Neural progenitor cell (in vitro differentiated cells): ENCODE measurements around the gene ATP6V0D1. TPM values are rescaled to one million over a fixed set of nuclear protein-coding genes. Genes with fewer than 3 reads are reported as not detected.

ENCODE experiments used
- DNase-seq: peaks from one replicate; pipeline ENCODE4 v3.0.0-alpha.2; 2016; ENCODE audit warnings: low spot score
- H2AFZ ChIP-seq: fragments of 200-600 bp; sonication (generic); replicated peaks from 2 replicates; pipeline ENCODE4 v1.6.1; 2016; ENCODE audit warnings: antibody characterized with exemption
- H3F3A ChIP-seq: fragments of 200-600 bp; sonication (generic); 2 replicates; pipeline ENCODE4 v1.6.1; 2016; ENCODE audit warnings: antibody characterized with exemption, low read depth
- H3K27ac ChIP-seq: fragments of 200-600 bp; sonication (generic); 2 replicates; pipeline ENCODE4 v1.5.1; 2016; ENCODE audit warnings: mild to moderate bottlenecking
- H3K27me3 ChIP-seq: fragments of 200-600 bp; sonication (generic); 2 replicates; pipeline ENCODE4 v1.6.1; 2016; ENCODE audit warnings: mild to moderate bottlenecking, moderate library complexity
- H3K36me3 ChIP-seq: fragments of 200-600 bp; sonication (generic); 2 replicates; pipeline ENCODE4 v1.5.1; 2016
- H3K4me1 ChIP-seq: fragments of 200-600 bp; sonication (generic); 2 replicates; pipeline ENCODE4 v1.6.1; 2016; ENCODE audit warnings: mixed run types
- H3K4me2 ChIP-seq: fragments of 200-600 bp; sonication (generic); 2 replicates; pipeline ENCODE4 v1.6.1; 2016
- H3K4me3 ChIP-seq: fragments of 200-600 bp; sonication (generic); 2 replicates; pipeline ENCODE4 v1.5.1; 2016
- H3K79me2 ChIP-seq: fragments of 200-600 bp; sonication (generic); 2 replicates; pipeline ENCODE4 v1.6.1; 2016; ENCODE audit warnings: low read depth
- H3K9ac ChIP-seq: fragments of 200-600 bp; sonication (generic); 2 replicates; pipeline ENCODE4 v1.6.1; 2016
- H3K9me3 ChIP-seq: fragments of 200-600 bp; sonication (generic); 2 replicates; pipeline ENCODE4 v1.5.1; 2016; ENCODE audit warnings: low read depth
- H4K20me1 ChIP-seq: fragments of 200-600 bp; sonication (generic); 2 replicates; pipeline ENCODE4 v1.6.1; 2016; ENCODE audit warnings: low read depth
- H3K27ac Mint-ChIP-seq: 3 replicates; pipeline ENCODE4 v1.8.0; 2021; ENCODE audit warnings: mixed read lengths
- H3K27me3 Mint-ChIP-seq: 2 replicates; pipeline ENCODE4 v1.8.0; 2022; ENCODE audit warnings: low read depth, mild to moderate bottlenecking, inconsistent platforms, moderate library complexity, mixed read lengths; ENCODE audit not compliant: insufficient read depth
- H3K36me3 Mint-ChIP-seq: 3 replicates; pipeline ENCODE4 v1.8.0; 2021; ENCODE audit warnings: mixed read lengths
- H3K4me1 Mint-ChIP-seq: 3 replicates; pipeline ENCODE4 v1.8.0; 2021; ENCODE audit warnings: mixed read lengths
- H3K4me3 Mint-ChIP-seq: 3 replicates; pipeline ENCODE4 v1.8.0; 2021; ENCODE audit warnings: mild to moderate bottlenecking, moderate library complexity, mixed read lengths
- H3K9me3 Mint-ChIP-seq: 3 replicates; pipeline ENCODE4 v1.8.0; 2020; ENCODE audit warnings: mixed read lengths
- CTCF ChIP-seq: fragments of 200-600 bp; sonication (generic); IDR thresholded peaks from 2 replicates; pipeline ENCODE4 v1.5.1; 2017; ENCODE audit warnings: antibody characterized with exemption, mild to moderate bottlenecking
- EZH2 ChIP-seq: fragments of 200-600 bp; sonication (generic); IDR thresholded peaks from 2 replicates; pipeline ENCODE4 v1.6.1; 2017; ENCODE audit warnings: antibody characterized with exemption, mild to moderate bottlenecking, moderate library complexity
- EZH2phosphoT487 ChIP-seq: fragments of 200-600 bp; sonication (generic); IDR thresholded peaks from 2 replicates; pipeline ENCODE4 v1.6.1; 2017; ENCODE audit warnings: antibody characterized with exemption
- total RNA-seq: library from RNA; depleted of rRNA; stranded (reverse); fragments of >200 nt; gene quantifications from 2 replicates; pipeline ENCODE4 v1.2.3, GENCODE V29; 2015; ENCODE audit warnings: low replicate concordance

Gene ATP6V0D1
- total RNA-seq, 1 donor from 2014 or later, result 29.7 TPM

GRCh38 chr16:67413978-67414911 is 66.7 kb downstream of the ATP6V0D1 start:
- no peak for TF ChIP-seq EZH2
- Histone ChIP-seq H2AFZ (no peak overlapping the region), H3K27ac (no peak overlapping the region), H3K4me3 (no peak overlapping the region), H3K36me3 (no peaks in the 10 kb centered on the region), H3K9me3 (no peaks in the 10 kb centered on the region), H3F3A (no peaks in the 10 kb centered on the region), H3K4me1 (no peaks in the 10 kb centered on the region), H3K9ac (no peak overlapping the region), H3K4me2 (no peak overlapping the region), H3K79me2 (no peaks in the 10 kb centered on the region), H4K20me1 (no peaks in the 10 kb centered on the region), H3K27me3 (peaks cover 27% of the 10 kb centered on the region)
- H3K27ac Mint-ChIP-seq, result no peak overlapping the region
- H3K4me1 Mint-ChIP-seq, result peaks cover 16% of the 10 kb centered on the region
- peak overlapping the region; percentile 69 for H3K4me3 Mint-ChIP-seq
- DNase-seq, result no peak
- peaks cover 4% of the 10 kb centered on the region for H3K27me3 Mint-ChIP-seq
- H3K9me3 Mint-ChIP-seq, result no peaks in the 10 kb centered on the region
- peaks cover 5% of the 10 kb centered on the region for H3K36me3 Mint-ChIP-seq

- H3K9me3 ChIP-seq, result no peaks in the 10 kb centered on the region
- Mint-ChIP-seq H3K4me3 (no peak overlapping the region), H3K27ac (no peak overlapping the region), H3K27me3 (peaks cover 2% of the 10 kb centered on the region), H3K4me1 (peaks cover 16% of the 10 kb centered on the region), H3K36me3 (peaks cover 5% of the 10 kb centered on the region), H3K9me3 (no peaks in the 10 kb centered on the region)
- no peak for DNase-seq
- H3K4me3 ChIP-seq, result no peak overlapping the region
- no peaks in the 10 kb centered on the region for H3F3A ChIP-seq
- no peaks in the 10 kb centered on the region for H3K4me1 ChIP-seq
- no peaks in the 10 kb centered on the region for H3K79me2 ChIP-seq
- no peaks in the 10 kb centered on the region for H3K36me3 ChIP-seq
- no peak overlapping the region for H3K4me2 ChIP-seq
- no peaks in the 10 kb centered on the region for H4K20me1 ChIP-seq
- peaks cover 22% of the 10 kb centered on the region for H3K27me3 ChIP-seq
- no peak for TF ChIP-seq EZH2
- no peak for TF ChIP-seq CTCF
- no peak for TF ChIP-seq EZH2phosphoT487
- H3K27ac ChIP-seq, result no peak overlapping the region
- H2AFZ ChIP-seq, result no peak overlapping the region
- H3K9ac ChIP-seq, result no peak overlapping the region
Observed at GRCh38 chr16:67412294-67412693, 68.7 kb downstream of the ATP6V0D1 start.

GRCh38 chr16:67411339-67411738 is 69.6 kb downstream of the ATP6V0D1 start:
- Mint-ChIP-seq H3K4me3 (no peak overlapping the region), H3K36me3 (peaks cover 5% of the 10 kb centered on the region), H3K9me3 (no peaks in the 10 kb centered on the region), H3K27ac (no peak overlapping the region), H3K4me1 (peaks cover 18% of the 10 kb centered on the region), H3K27me3 (peaks cover 2% of the 10 kb centered on the region)
- Histone ChIP-seq H3K27me3 (peaks cover 14% of the 10 kb centered on the region), H2AFZ (no peak overlapping the region), H3K9me3 (no peaks in the 10 kb centered on the region), H3K36me3 (no peaks in the 10 kb centered on the region), H3K4me1 (no peaks in the 10 kb centered on the region), H3K27ac (no peak overlapping the region), H3K4me3 (no peak overlapping the region), H3F3A (no peaks in the 10 kb centered on the region), H3K4me2 (no peak overlapping the region), H3K79me2 (no peaks in the 10 kb centered on the region), H3K9ac (no peak overlapping the region), H4K20me1 (no peaks in the 10 kb centered on the region)
- DNase-seq, result no peak
- no peak for TF ChIP-seq EZH2
- no peak for TF ChIP-seq CTCF
- no peak for TF ChIP-seq EZH2phosphoT487

- H3K36me3 ChIP-seq, result no peaks in the 10 kb centered on the region
- no peaks in the 10 kb centered on the region for H3F3A ChIP-seq
- no peak overlapping the region for H3K4me3 Mint-ChIP-seq
- H3K4me2 ChIP-seq, result no peak overlapping the region
- H3K36me3 Mint-ChIP-seq, result peaks cover 5% of the 10 kb centered on the region
- no peaks in the 10 kb centered on the region for H3K9me3 ChIP-seq
- TF ChIP-seq CTCF, result no peak
- TF ChIP-seq EZH2, result no peak
- no peak for TF ChIP-seq EZH2phosphoT487
- peaks cover 3% of the 10 kb centered on the region for H3K27me3 Mint-ChIP-seq
- no peak overlapping the region for H3K27ac ChIP-seq
- no peaks in the 10 kb centered on the region for H3K27me3 ChIP-seq
- H3K4me1 ChIP-seq, result no peaks in the 10 kb centered on the region
- no peaks in the 10 kb centered on the region for H3K79me2 ChIP-seq
- H2AFZ ChIP-seq, result no peak overlapping the region
- no peaks in the 10 kb centered on the region for H3K9me3 Mint-ChIP-seq
- no peak overlapping the region for H3K4me3 ChIP-seq
- no peak for DNase-seq
- no peaks in the 10 kb centered on the region for H4K20me1 ChIP-seq
- no peak overlapping the region for H3K27ac Mint-ChIP-seq
- H3K4me1 Mint-ChIP-seq, result peaks cover 16% of the 10 kb centered on the region
- no peak overlapping the region for H3K9ac ChIP-seq
Observed at GRCh38 chr16:67409631-67410030, 71.3 kb downstream of the ATP6V0D1 start.
